ENCODE measurements around the gene ENGASE.

Gene ENGASE

DNA sequence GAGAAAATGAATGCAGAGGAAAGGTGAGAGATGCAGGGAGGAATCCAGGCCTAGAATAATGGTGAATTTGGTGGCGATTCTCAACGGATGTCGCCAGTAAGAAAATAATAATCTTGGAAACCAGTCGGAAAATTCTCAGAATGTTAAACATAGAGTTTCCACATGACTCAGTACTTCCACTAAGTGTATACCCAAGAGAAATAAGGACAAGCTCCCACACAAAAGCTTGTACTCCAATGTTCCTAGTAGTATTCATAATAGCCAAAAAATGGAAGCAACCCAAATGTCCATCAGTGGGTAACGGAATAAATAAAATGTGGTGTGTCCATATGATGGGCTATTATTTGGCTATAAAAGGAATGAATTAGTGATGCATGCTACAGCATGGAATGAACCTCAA lies 19.4 kb upstream of the ENGASE start:
- TF ChIP-seq, protein P1, sequence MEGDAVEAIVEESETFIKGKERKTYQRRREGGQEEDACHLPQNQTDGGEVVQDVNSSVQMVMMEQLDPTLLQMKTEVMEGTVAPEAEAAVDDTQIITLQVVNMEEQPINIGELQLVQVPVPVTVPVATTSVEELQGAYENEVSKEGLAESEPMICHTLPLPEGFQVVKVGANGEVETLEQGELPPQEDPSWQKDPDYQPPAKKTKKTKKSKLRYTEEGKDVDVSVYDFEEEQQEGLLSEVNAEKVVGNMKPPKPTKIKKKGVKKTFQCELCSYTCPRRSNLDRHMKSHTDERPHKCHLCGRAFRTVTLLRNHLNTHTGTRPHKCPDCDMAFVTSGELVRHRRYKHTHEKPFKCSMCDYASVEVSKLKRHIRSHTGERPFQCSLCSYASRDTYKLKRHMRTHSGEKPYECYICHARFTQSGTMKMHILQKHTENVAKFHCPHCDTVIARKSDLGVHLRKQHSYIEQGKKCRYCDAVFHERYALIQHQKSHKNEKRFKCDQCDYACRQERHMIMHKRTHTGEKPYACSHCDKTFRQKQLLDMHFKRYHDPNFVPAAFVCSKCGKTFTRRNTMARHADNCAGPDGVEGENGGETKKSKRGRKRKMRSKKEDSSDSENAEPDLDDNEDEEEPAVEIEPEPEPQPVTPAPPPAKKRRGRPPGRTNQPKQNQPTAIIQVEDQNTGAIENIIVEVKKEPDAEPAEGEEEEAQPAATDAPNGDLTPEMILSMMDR (IDR thresholded peaks at IDR 0.05): no peak
- no peaks in the 10 kb centered on the region for H3K36me3 ChIP-seq (ENCODE audit: control insufficient read depth, insufficient read depth, low read length)
- no peak overlapping the region for H3K4me2 ChIP-seq (ENCODE audit: low read length)
- no peaks in the 10 kb centered on the region for H3K4me1 ChIP-seq
- no peak overlapping the region for H2AFZ ChIP-seq
- H3K9me3 ChIP-seq (ENCODE audit: control insufficient read depth, low read length): no peaks in the 10 kb centered on the region
- no peak overlapping the region for H3K9ac ChIP-seq
- no peak overlapping the region for H3K27ac ChIP-seq
- H3K27me3 ChIP-seq (ENCODE audit: control insufficient read depth, insufficient read depth, low read length): no peaks in the 10 kb centered on the region
- no peaks in the 10 kb centered on the region for H3K79me2 ChIP-seq
- H3K4me3 ChIP-seq (ENCODE audit: low read depth, low read length): no peak overlapping the region

DNA sequence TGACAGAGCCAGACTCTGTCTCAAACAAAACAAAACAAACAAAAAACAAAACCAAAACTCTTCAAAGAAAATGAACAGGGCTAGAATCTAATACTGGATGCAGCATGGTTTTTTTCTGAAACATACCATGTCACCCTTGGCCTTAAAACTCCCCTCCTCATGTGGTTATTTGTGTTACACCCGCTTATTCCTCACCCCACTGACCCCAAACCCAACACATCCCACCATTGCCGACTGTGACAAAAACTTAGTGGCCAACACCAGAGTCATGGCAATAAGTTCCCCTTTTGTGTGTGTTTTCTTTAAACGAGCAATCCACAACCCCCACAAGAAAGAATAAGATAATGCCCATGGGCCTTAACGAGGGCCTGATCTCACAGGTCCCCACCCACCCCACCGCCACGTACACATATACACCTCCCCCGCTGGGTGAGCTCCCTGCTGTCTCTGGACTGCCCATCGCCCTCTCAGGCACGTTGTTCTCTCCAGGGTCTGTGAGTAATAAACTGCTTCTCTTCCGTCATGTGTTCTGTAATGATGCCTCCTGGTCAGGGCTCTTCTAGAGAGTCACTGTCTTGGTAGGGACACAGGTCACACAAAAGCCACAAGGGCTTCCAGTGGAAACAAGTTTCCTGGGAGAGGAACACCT lies 16.8 kb upstream of the ENGASE start:
- TF ChIP-seq, protein P1 (IDR thresholded peaks at IDR 0.05): no peak
- no peaks in the 10 kb centered on the region for H3K4me1 ChIP-seq
- no peak overlapping the region for H2AFZ ChIP-seq
- no peak overlapping the region for H3K4me2 ChIP-seq (ENCODE audit: low read length)
- no peaks in the 10 kb centered on the region for H3K9me3 ChIP-seq (ENCODE audit: control insufficient read depth, low read length)
- no peaks in the 10 kb centered on the region for H3K27me3 ChIP-seq (ENCODE audit: control insufficient read depth, insufficient read depth, low read length)
- no peak overlapping the region for H3K4me3 ChIP-seq (ENCODE audit: low read depth, low read length)
- no peak overlapping the region for H3K27ac ChIP-seq
- H3K36me3 ChIP-seq (ENCODE audit: control insufficient read depth, insufficient read depth, low read length): no peaks in the 10 kb centered on the region
- H3K9ac ChIP-seq: no peak overlapping the region
- H3K79me2 ChIP-seq: no peaks in the 10 kb centered on the region

GRCh38 chr17:79062691-79063090 lies 11.9 kb upstream of the ENGASE start:
- Histone ChIP-seq H3K79me2 (no peaks in the 10 kb centered on the region), H3K27me3 (ENCODE audit: control insufficient read depth, insufficient read depth, low read length) (no peaks in the 10 kb centered on the region), H3K9ac (no peak overlapping the region), H3K4me2 (ENCODE audit: low read length) (no peak overlapping the region), H2AFZ (no peak overlapping the region), H3K27ac (no peak overlapping the region), H3K4me1 (no peaks in the 10 kb centered on the region), H3K4me3 (ENCODE audit: low read depth, low read length) (no peak overlapping the region), H3K36me3 (ENCODE audit: control insufficient read depth, insufficient read depth, low read length) (no peaks in the 10 kb centered on the region), H3K9me3 (ENCODE audit: control insufficient read depth, low read length) (no peaks in the 10 kb centered on the region)
- TF ChIP-seq, protein P1 (IDR thresholded peaks at IDR 0.05): no peak

DNA sequence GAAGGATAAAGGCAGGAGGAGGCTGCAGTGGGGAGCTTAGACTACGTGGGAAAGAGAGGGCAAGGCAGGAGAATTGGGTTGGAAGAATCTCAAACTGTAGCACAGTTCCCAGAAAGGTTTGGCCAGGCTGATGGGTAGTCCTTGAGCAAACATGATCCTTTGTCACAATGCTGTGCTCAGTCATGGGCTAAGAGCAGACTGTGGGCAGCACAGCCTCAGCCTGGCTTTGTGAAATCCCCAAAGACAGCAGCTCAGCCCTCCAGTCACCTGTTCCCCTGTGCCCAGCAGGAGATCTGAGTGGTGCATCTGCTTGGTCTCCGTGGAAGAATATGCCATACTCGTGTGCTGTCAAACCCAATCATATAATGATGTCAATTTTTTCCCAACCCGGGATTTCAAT lies 10.6 kb upstream of the ENGASE start:
- H3K79me2 ChIP-seq: no peaks in the 10 kb centered on the region

More for the DNA sequence above, 10.6 kb upstream of the ENGASE start:
- TF ChIP-seq, protein P1 (IDR thresholded peaks at IDR 0.05): no peak
- Histone ChIP-seq H3K4me2 (ENCODE audit: low read length) (no peak overlapping the region), H3K4me1 (no peaks in the 10 kb centered on the region), H2AFZ (no peak overlapping the region), H3K27ac (no peak overlapping the region), H3K36me3 (ENCODE audit: control insufficient read depth, insufficient read depth, low read length) (no peaks in the 10 kb centered on the region), H3K9ac (no peak overlapping the region), H3K27me3 (ENCODE audit: control insufficient read depth, insufficient read depth, low read length) (no peaks in the 10 kb centered on the region), H3K4me3 (ENCODE audit: low read depth, low read length) (no peak overlapping the region), H3K9me3 (ENCODE audit: control insufficient read depth, low read length) (no peaks in the 10 kb centered on the region)
